Karpas-422 (cell line): Measurements from ENCODE around the gene RAET1E. TPM values are rescaled to one million over a fixed set of nuclear protein-coding genes. Genes with fewer than 3 reads are reported as not detected.
"Not testable (repeated sequence)": the region's sequence is repeated elsewhere in the genome, so short reads cannot be mapped to it uniquely, and the experiment has no call there.

Experiments used
- DNase-seq: peaks from one replicate; pipeline ENCODE4 v3.0.0-alpha.2; 2015
- H2AFZ ChIP-seq: fragments of 200-600 bp; sonication (generic); 2 replicates; pipeline ENCODE4 v1.6.1; 2014; ENCODE audit warnings: antibody characterized with exemption, low read length, mixed read lengths
- H3K27ac ChIP-seq: fragments of 200-600 bp; sonication (generic); 2 replicates; pipeline ENCODE4 v1.5.1; 2014; ENCODE audit warnings: mild to moderate bottlenecking, low read length, moderate library complexity
- H3K27me3 ChIP-seq: fragments of 200-600 bp; sonication (generic); 2 replicates; pipeline ENCODE4 v1.6.1; 2014; ENCODE audit warnings: low read length, mixed read lengths
- H3K36me3 ChIP-seq: fragments of 200-600 bp; sonication (generic); 2 replicates; pipeline ENCODE4 v1.6.1; 2014; ENCODE audit warnings: low read length, mixed read lengths; ENCODE audit not compliant: insufficient read depth
- H3K4me1 ChIP-seq: fragments of 200-600 bp; sonication (generic); 2 replicates; pipeline ENCODE4 v1.6.1; 2014; ENCODE audit warnings: mild to moderate bottlenecking, low read length, mixed read lengths
- H3K4me2 ChIP-seq: fragments of 200-600 bp; sonication (generic); 2 replicates; pipeline ENCODE4 v1.6.1; 2014; ENCODE audit warnings: low read length, low read depth, mild to moderate bottlenecking; ENCODE audit not compliant: poor library complexity, severe bottlenecking
- H3K4me3 ChIP-seq: fragments of 200-600 bp; sonication (generic); 2 replicates; pipeline ENCODE4 v1.5.1; 2014; ENCODE audit warnings: mild to moderate bottlenecking, antibody characterized with exemption, low read length, mixed read lengths
- H3K79me2 ChIP-seq: fragments of 200-600 bp; sonication (generic); 2 replicates; pipeline ENCODE4 v1.6.1; 2014; ENCODE audit warnings: mild to moderate bottlenecking, low read length, mixed read lengths
- H3K9ac ChIP-seq: fragments of 200-600 bp; sonication (generic); 2 replicates; pipeline ENCODE4 v1.6.0; 2014; ENCODE audit warnings: low read length
- H3K9me2 ChIP-seq: fragments of 200-600 bp; sonication (generic), shearing (Covaris generic); replicated peaks from 2 replicates; pipeline ENCODE4 v1.6.0; 2014; ENCODE audit warnings: mild to moderate bottlenecking, low read length, moderate library complexity; ENCODE audit not compliant: insufficient read depth
- H3K9me3 ChIP-seq: fragments of 300-700, 200-600 bp; sonication (generic); 2 replicates; pipeline ENCODE4 v1.6.1; 2014; ENCODE audit warnings: low read length, mixed read lengths
- H4K20me1 ChIP-seq: fragments of 200-600 bp; sonication (generic); 2 replicates; pipeline ENCODE4 v1.6.1; 2014; ENCODE audit warnings: mild to moderate bottlenecking, antibody characterized with exemption, low read length, low read depth; ENCODE audit not compliant: insufficient read depth
- total RNA-seq: library from RNA; depleted of rRNA; stranded (reverse); fragments of >200 nt; shearing (Covaris generic); gene quantifications from 2 replicates; pipeline ENCODE4 v1.2.3, GENCODE V29; 2014; ENCODE audit warnings: low replicate concordance

Gene RAET1E
- total RNA-seq, 1 experiment from 2014 or later, result not detected

DNA sequence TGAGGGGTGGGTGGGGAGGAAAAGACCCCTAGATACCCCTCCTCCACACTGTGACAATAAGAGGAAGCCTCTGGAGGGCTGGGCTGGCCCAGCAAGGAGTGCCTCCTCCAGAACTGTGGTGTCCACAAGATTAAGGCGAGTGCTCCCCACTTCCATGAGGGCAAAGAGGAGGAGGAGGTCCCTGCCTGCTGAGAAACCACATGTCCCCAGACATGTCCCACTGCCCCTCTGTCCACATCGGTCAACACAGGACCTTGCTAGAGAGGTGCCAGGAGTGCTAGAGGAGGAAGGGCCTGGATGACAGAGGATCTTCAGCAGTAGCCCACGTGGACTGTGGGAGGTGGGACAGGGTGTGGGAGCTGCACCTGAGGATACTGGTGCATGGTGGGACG is 21.9 kb upstream of the RAET1E start:
- no peak overlapping the region for H3K27ac ChIP-seq
- no peak overlapping the region for H3K4me3 ChIP-seq
- H3K4me1 ChIP-seq, result peaks cover 8% of the 10 kb centered on the region
- DNase-seq, result no peak
- H3K9ac ChIP-seq, result no peak overlapping the region
- no peaks in the 10 kb centered on the region for H3K9me3 ChIP-seq
- H3K4me2 ChIP-seq, result no peak overlapping the region
- no peak overlapping the region for H2AFZ ChIP-seq
- H3K27me3 ChIP-seq, result no peaks in the 10 kb centered on the region
- H3K9me2 ChIP-seq, result no peaks in the 10 kb centered on the region
- H4K20me1 ChIP-seq, result 0 out of 2 replicates have a peak, but pooled peaks cover 2% of the 10 kb centered on the region
- H3K36me3 ChIP-seq, result no peaks in the 10 kb centered on the region
- no peaks in the 10 kb centered on the region for H3K79me2 ChIP-seq

DNA sequence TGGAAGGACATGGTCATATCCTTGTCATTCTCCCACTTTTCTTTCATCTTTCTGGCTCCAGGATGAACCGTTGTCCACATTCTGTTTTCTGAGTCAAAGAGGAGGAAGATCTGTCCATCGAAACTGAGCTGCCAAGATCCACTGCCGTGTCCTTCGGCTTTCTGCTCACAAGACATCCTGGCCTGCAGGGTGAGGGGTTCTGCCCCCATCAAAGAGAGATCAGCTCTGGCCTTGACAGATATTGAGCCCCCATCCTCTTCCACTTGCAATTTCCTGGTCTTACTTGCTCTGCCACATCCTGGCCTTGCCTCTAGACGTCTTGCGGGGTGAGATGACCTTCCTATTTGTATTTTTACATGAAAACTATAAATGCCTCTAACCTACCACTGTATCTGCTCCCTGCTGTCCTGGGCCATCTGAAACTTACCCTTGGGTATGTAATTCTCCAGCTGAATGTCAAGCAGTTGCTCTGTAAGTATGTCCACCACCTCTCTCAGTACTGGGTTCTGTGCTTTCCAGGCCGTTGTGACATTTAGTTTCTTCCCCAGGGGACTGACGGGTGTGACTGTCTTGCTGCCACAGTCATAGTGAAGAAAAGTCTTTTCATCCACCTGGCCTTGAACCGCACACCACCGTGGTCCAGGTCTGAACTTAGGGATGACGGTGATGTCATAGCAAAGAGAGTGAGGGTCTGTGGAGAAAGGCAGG is 21.4 kb upstream of the RAET1E start:
- not testable (repeated sequence) for H2AFZ ChIP-seq, H4K20me1 ChIP-seq, H3K4me3 ChIP-seq, H3K9me3 ChIP-seq, H3K9me2 ChIP-seq, H3K27ac ChIP-seq, H3K36me3 ChIP-seq, H3K9ac ChIP-seq, H3K27me3 ChIP-seq, H3K4me2 ChIP-seq, DNase-seq, H3K4me1 ChIP-seq, H3K79me2 ChIP-seq

DNA sequence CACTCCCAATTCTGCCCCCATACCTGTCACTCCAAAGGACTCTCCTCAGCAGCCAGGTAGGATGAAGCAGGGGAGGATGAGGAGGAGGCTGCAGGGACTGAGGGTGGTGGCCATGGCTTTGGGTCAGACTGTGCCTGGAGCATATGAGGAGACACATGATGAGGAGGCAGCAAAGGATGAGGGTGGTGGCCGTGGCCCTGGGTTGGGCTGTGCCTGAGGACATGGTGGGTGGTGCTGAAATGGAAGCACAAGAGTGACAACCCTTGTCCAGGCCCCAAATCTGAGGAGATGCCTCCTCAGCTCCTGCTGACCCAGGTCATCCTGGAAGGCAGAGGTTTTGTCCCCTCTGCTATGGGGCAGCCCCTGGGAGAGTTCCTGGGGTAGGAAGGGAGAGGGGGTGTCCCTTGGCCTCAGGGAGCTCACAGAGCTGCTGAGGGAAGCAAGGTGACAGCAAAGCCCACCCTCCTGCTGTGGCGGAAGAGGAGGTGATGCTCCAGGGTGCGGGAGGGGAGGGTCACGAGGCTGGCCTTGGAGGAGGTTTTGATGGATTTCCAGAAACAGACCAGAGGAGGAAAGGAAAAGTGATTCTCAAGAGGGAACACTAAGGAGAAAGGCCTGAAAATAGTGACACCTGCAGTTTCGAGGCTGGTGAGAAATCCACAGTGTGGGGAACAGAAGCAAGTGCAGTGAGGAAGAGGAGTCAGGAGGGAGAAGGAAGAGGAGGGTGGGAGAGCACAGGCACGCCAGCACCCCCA is 20.4 kb upstream of the RAET1E start:
- Histone ChIP-seq H3K4me2 (no peak overlapping the region), H3K36me3 (no peaks in the 10 kb centered on the region), H3K4me1 (peaks cover 7% of the 10 kb centered on the region), H3K9me2 (no peaks in the 10 kb centered on the region), H3K79me2 (no peaks in the 10 kb centered on the region), H3K9ac (no peak overlapping the region), H3K27ac (no peak overlapping the region), H3K4me3 (no peak overlapping the region), H3K27me3 (no peaks in the 10 kb centered on the region), H3K9me3 (no peaks in the 10 kb centered on the region), H2AFZ (no peak overlapping the region), H4K20me1 (0 out of 2 replicates have a peak, but pooled peaks cover 2% of the 10 kb centered on the region)
- no peak for DNase-seq

DNA sequence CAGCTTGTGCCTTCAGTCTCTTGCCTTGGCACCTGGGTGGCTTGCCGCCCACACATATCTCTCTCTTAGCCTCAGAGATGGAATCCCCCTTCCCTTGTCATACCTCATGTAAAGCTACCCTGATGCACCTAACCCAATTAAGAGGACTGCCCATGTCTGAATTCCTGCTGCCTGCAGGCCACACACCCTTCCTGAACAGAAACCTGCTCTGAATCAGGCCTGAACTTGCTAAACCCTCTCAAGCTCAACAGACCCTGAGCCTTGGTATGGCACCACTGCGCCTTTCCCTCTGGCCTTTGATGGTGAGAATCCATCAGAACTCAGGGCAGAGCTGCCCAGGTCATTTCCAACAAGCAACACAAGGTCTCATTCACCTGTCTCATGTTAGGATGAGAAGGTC is 19.8 kb upstream of the RAET1E start:
- Histone ChIP-seq H3K4me3 (no peak overlapping the region), H3K27ac (no peak overlapping the region), H3K4me1 (peaks cover 2% of the 10 kb centered on the region; the same call in 1 of the 2 replicates), H3K36me3 (no peaks in the 10 kb centered on the region), H3K27me3 (no peaks in the 10 kb centered on the region), H3K9me2 (no peaks in the 10 kb centered on the region), H3K79me2 (no peaks in the 10 kb centered on the region), H3K4me2 (no peak overlapping the region), H3K9ac (no peak overlapping the region), H4K20me1 (no peaks in the 10 kb centered on the region), H3K9me3 (no peaks in the 10 kb centered on the region), H2AFZ (no peak overlapping the region)
- no peak for DNase-seq

DNA sequence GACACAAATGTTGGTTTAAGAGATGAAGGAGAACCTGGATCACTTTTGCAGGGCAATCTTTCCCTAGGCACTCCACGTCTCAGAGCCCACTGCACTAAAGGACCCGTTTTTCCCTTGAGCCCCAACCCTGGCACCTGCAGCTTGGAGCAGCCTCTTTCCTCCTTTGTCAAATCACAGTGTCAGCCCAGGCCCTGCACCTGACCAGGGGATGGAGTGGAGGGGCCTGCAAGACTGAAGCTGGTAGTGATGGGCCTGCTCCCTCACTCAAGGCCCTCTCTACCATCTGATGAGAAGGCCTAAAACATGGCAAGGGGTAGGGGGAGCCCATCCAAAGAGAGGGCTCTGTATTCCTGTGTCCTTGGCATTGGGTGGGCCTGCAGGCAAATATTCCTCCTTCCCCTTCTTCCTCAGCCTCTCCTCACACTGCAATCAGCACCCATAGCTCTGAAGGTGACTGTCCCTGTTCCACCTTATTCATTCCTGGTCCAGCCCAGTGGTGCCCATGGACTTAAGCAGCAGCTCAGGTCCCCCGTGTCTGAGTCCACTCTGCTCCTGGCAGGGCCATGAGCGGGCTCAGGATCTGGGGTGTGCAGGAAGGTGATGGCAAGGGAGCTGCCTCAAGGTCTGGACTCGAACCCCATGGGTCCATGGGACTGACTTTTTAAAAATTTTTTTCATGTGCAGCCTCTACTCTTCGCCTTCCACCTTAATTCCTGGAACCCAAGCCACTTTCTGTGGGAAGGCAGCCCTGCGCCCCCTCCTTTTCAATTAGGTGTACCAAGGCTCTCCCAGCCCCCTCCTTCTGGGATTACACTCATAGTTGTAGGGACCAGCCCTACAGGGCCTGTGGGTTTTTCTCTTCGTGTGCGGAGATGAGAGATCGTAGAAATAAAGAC is 18.3 kb upstream of the RAET1E start:
- Histone ChIP-seq H3K36me3 (no peaks in the 10 kb centered on the region), H3K9me2 (no peaks in the 10 kb centered on the region), H3K4me1 (no peaks in the 10 kb centered on the region), H2AFZ (no peak overlapping the region), H3K27me3 (no peaks in the 10 kb centered on the region), H3K27ac (no peak overlapping the region), H3K79me2 (no peaks in the 10 kb centered on the region), H3K4me2 (no peak overlapping the region), H3K9me3 (no peaks in the 10 kb centered on the region), H4K20me1 (no peaks in the 10 kb centered on the region), H3K4me3 (no peak overlapping the region), H3K9ac (no peak overlapping the region)
- DNase-seq, result no peak

DNA sequence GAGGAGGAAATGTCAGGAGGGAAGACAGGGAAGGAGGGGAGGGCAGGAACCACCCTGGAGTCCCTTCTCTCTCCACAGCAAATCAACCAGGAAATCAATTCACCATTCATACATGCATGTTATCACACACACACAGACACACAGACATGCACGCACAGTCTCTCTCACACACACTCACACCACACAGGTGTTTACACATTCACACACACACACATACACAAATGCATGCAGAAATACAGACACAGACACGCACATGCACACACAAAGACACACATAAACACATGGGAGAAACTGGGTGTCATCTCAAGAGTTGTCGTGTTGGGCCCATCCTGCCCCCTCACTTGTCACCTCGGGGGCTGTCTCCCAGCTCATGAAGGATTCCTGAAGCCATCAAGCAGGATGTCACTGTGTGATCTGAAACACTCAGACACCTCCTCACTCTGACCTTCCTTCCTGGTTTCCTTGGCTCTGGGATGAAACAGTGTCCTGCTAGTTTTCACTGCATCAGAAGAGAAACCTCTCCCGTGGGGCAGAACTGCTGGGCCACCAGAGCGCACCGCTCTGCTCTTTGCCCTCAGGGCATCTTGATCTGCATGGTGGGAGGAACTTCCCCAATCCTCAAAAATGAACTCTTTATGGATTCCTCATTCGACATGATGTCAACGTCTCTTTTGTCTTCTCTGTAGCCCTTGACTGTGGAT is 15.8 kb upstream of the RAET1E start:
- Histone ChIP-seq H4K20me1 (no peaks in the 10 kb centered on the region), H3K27ac (no peak overlapping the region), H3K9ac (no peak overlapping the region), H3K27me3 (no peaks in the 10 kb centered on the region), H2AFZ (no peak overlapping the region), H3K9me2 (no peaks in the 10 kb centered on the region), H3K79me2 (no peaks in the 10 kb centered on the region), H3K4me3 (no peak overlapping the region), H3K36me3 (no peaks in the 10 kb centered on the region), H3K4me1 (no peaks in the 10 kb centered on the region), H3K4me2 (no peak overlapping the region), H3K9me3 (no peaks in the 10 kb centered on the region)
- DNase-seq, result no peak

DNA sequence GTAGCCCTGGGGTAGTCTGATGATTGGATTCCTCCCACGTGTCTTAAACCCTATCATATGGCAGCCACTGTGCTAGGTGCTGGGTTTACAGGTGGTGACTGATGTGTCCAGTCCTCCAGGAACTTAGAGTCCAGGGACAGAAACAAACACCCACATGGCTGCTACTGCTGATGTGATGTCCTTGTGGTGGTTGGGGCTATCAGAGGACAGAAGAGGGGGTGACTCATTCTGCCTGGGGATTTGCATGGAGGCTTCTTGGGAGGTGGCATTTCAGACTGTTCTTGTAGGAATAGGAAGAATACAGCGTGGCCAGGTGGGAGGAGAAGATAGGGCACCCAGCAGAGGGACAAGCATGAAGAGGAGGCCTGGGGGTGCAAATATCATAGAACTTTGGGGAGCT is 15.2 kb upstream of the RAET1E start:
- H3K4me3 ChIP-seq, result no peak overlapping the region
- H3K79me2 ChIP-seq, result no peaks in the 10 kb centered on the region
- H3K9ac ChIP-seq, result no peak overlapping the region
- no peaks in the 10 kb centered on the region for H4K20me1 ChIP-seq
- DNase-seq, result no peak
- no peak overlapping the region for H3K4me2 ChIP-seq
- H3K9me3 ChIP-seq, result no peaks in the 10 kb centered on the region
- no peaks in the 10 kb centered on the region for H3K36me3 ChIP-seq
- H3K27ac ChIP-seq, result no peak overlapping the region
- no peaks in the 10 kb centered on the region for H3K27me3 ChIP-seq
- H2AFZ ChIP-seq, result no peak overlapping the region
- no peaks in the 10 kb centered on the region for H3K4me1 ChIP-seq
- no peaks in the 10 kb centered on the region for H3K9me2 ChIP-seq
